DLD1 (cell line): Measurements from ENCODE around the gene TNNI3K.

Source experiments
- in situ Hi-C: cut with HindIII; loops from 2 replicates; pipeline ENCODE4 v1.10.0; 2017; ENCODE audit warnings: low sequenced_read_pairs

The TNNI3K gene

DNA sequence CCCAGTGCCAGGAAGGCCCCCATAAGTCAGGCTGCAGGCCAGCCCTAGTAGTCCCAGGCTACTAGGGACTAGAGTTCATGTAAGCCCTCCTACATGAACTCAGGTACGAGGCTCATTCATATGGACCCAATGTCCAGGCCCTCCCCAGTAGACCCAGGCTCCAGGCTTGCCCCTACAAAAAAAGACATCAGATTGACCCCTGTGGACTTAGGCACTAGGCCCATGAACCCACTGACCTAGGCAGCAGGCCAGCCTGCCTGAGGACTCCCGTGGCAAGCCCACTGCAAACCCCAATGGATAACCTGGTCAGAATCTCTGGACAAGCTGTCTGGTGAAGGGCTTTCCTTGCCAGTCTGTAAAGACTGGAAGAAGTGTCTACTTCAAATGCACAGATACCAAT, 51.2 kb downstream of the TNNI3K start:
- in situ Hi-C loops: no loop called here

DNA sequence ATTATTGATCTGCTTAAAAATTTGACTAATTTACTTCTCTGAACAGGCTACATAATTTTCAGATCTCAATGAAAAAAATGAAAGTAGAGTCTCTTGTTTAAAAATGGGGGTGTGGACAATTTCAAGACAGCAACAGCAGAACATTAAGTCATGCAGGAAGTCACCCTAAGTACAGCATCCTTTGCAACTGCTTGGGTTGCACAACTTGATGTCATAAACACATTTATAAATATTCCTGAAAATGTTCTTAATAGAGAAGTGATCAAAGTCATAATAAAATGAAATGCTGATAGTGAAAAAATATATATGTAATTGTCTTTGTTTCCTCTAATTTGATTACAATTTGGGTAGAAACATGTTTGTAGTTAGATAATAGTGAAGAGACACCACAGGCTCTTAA, 79.3 kb downstream of the TNNI3K start:
- in situ Hi-C loops: no loop called here

GRCh38 chr1:74316302-74316701, 81.1 kb downstream of the TNNI3K start:
- in situ Hi-C loops: no loop called here

DNA sequence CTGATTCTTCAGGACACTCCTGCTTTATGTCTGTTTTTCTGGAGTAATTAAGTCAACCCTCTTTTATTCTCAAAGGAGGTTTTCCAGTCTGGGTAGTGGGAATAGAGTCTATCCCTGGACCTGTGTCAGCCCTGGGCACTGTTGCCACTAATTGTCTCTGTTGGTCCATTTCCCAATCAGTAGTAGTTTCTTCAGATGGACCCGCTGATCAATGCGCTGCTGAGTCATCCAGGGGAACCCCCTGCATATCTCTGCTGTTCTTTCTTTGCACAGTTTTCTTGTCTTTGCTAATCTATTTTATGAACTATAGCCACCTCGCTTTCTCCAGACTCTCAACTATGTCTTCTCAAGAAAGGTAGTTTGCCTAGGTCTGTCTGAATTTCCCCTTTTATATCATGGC, 82.5 kb downstream of the TNNI3K start:
- in situ Hi-C loops: no loop called here

- in situ Hi-C loops: no loop called here
Measured at GRCh38 chr1:74323937-74324473, 88.8 kb downstream of the TNNI3K start.

GRCh38 chr1:74324684-74325448, 89.7 kb downstream of the TNNI3K start:
- in situ Hi-C loops: no loop called here

DNA sequence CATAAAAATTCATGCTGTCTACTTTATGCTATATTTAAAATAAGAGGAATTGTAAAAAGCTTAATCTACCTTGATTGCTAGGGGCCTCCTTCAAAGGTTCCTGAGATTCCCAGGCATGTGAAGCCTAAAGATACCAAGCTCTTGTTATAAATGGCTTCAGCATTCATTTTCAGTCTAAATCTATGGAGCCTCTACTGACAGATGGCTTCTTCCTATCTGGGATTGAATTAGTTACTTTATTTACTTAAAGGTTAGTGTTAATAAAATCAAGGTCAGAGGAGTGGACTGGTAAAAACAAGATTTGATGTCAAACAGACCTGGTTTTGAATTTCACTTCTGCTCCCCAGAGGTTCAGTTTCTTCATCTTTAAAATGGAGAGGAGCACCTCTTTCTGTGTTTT, 93.7 kb downstream of the TNNI3K start:
- in situ Hi-C loops: no loop called here

- in situ Hi-C loops: no loop called here
Measured at GRCh38 chr1:74333244-74333643, 98.1 kb downstream of the TNNI3K start.

GRCh38 chr1:74334147-74334546, 99.0 kb downstream of the TNNI3K start:
- in situ Hi-C loops: no loop called here

DNA sequence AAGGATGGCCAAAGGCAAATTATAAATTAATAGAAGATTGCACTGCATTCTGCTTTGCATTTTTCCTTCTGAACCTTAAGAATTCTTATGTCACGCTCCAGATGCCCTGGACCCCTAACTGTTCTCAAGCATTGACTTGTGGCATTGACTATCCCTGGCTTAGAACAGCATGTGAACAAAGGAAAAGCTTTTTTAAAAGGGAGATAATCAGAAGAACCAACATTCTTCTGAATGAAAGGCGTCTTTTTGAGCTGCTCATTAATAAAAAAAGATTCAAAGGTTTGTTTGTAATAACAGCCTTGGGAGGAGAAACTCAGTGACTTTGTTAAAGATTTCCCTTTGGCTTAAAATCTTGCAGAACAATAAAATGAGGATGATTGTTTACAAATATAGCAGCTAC, 105.5 kb downstream of the TNNI3K start:
- in situ Hi-C loops: no loop called here

DNA sequence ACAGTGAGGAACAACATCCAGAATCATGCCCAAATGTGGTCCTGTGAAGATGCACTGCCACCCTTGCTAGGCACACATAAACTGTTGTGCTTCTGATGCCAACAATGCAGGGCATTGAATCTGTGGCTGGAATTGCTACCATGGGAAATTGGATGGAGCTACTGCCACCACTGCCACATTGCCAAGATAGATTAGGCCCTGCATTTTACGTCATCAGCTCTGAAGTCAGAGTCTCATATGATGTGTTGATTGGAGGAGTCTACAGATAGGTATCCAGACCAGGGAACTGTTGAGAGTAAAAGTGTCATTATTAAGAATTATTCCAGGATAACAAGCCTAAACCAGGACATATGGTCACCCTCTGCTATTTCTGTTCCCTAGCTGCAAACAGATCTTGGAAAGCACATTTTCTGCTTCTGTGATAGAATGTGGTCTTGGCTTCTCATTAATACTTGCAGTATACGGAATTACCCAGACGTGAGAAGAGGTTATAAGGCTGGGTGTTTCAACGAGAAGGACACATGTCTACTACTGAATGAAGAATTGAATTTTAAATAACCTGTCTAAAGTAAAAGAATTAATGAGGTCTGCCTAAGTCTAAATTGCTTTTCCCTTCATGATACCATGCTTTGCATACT, 106.6 kb downstream of the TNNI3K start:
- in situ Hi-C loops: no loop called here

DNA sequence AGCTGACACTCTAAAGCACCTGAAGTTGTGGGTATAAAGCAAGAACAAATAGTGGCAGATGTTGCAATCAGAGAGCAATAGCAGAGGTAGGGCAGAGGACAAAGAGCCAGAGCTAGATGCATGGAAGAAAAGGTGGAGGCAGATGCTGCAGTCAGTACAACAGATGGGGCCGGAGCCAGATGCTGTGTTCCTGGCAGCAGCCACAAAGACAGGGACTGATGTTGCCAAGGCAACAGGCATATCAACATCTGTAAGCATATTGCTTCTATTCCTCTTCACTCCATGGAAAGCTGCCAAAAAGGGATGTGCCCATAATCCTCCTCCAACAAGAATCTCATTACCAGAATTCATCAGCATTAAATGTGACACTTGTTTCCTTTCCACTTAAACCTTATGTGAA, 108.0 kb downstream of the TNNI3K start:
- in situ Hi-C loops: no loop called here

DNA sequence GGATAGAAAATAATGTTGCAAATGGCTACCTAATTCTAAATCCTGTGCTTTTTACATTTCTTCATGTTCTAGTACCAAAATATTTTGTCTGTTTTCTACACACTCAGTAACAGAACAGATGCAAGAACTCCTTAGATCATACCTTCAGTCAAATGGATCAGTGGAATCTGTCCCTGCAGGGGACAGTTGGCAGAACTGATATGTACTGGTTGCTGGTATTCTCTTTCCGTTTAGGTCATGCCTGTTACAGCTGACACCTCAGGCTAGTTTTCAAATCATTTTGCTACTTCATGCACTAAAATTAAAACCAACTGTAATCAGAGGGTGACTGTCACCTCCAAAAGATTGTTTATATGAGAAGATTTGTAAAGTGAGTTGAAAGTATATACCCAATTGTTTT, 109.2 kb downstream of the TNNI3K start:
- in situ Hi-C loops: no loop called here

DNA sequence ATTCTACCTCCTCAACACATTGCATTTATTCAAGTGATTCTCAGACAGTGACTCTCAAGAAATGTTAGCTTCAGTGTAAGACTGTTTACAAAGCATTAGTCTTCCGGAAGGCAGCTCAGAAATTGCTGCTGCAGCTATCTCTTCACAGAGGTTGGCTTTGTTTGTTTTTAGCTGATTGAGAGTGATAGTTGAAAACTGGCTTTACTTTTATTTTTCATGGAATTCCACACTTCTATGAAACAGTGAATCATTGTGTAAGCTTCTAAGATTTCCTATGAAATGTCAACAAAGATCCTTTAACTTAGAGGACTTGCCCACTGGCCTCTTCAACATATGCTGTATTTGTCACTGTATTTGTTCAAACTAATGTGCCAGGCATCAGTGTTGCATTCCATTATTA, 121.3 kb downstream of the TNNI3K start:
- in situ Hi-C loops: no loop called here

GRCh38 chr1:74357150-74357549, 122.0 kb downstream of the TNNI3K start:
- in situ Hi-C loops: no loop called here

- in situ Hi-C loops: no loop called here
Measured at GRCh38 chr1:74357756-74358155, 122.6 kb downstream of the TNNI3K start.

- in situ Hi-C loops: no loop called here
Measured at GRCh38 chr1:74362691-74363090, 127.5 kb downstream of the TNNI3K start.

GRCh38 chr1:74363220-74363619, 128.0 kb downstream of the TNNI3K start:
- in situ Hi-C loops: no loop called here

DNA sequence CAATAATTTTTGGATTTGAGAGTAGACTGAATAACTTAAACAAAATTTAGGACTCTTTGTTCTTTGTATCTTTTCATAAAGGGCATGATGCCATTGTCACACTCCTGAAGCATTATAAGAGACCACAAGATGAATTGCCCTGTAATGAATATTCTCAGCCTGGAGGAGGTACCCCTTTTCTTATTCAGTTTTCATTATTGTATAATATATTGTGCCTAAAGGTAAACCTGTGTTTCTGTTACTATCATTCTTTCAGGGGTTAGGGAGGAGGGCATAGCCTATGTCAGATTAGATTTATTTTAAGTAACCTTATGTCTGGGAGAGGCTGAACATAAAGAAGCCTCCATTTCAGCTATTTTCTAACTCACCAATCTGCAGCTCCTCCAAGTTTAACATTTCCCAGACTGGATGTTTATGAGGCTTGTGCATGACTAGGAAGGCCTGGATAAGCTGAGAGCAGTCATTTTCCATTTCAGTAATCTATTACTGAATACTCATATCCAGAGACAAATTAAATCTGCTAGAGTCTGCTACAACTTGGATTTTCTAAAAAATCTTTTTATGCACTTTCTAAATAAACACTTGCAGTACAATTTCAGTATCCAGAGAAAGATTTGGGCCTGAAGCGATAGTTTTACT, 132.1 kb downstream of the TNNI3K start:
- in situ Hi-C loops: no loop called here

DNA sequence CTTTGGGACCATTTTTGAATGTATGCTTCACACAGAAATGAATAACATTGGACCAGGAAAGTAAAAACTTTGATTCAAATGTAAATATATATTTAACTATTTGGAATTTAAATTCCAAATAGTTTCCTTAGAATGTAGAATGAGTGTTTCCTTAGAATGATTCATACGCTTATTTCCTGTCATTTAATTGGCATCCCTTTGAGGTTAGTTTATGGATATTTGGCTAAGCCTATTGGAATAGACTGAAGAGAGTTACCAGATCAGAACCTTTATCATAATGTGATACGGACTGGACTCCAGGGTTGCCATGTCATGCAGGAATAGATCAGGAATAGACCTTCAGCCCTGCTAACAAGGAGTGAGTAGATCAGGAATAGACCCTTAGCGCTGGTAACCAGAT, 133.1 kb downstream of the TNNI3K start:
- in situ Hi-C loops: no loop called here

DNA sequence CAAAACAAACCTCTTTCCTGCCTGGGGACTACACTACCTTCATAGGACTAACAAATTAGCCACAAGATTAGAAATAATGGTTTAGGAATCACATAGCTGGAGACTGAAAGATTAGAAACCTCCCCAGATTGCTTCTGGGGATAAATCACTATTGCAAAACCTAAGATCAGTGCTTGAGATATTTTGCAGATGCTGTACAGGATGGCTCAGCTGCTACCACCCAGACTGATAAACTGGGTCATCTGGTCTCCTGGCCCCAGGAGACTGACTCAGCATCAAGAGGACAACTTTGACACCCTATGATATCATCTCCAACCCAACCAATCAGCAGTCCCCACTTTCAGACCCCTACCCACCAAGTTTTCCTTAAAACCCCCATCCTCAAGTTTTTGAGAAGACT, 140.2 kb downstream of the TNNI3K start:
- in situ Hi-C loops: no loop called here

- in situ Hi-C loops: no loop called here
Measured at GRCh38 chr1:74380252-74380651, 145.1 kb downstream of the TNNI3K start.
